Measurements from ENCODE around the gene SNPH.

The SNPH gene

DNA sequence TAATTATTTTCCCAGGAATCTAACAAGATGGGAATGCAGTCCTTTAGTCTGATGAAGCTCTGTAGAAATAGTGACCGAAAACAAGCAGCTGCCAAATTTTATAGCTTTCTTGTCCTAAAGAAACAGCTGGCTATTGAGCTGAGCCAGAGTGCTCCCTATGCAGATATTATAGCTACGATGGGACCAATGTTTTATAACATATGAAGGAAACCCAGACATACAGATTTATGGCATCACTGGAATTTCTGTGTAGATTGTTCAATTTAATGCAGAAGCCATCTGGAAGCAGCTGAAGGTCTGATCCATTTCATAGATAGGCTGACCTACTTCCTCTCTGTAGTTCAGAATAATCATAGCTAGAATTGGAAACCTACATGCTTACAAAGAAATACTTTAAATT, 11.8 kb upstream of the SNPH start:
- no peaks in the 10 kb centered on the region for H3K9me2 ChIP-seq (replicated peaks; ENCODE audit: low read depth, low read length)
- H3K9ac ChIP-seq (ENCODE audit: low read depth, low read length, poor library complexity, severe bottlenecking), result no peak overlapping the region
- H3K79me2 ChIP-seq (ENCODE audit: insufficient read depth, low read length), result no peaks in the 10 kb centered on the region
- TF ChIP-seq, protein P1, sequence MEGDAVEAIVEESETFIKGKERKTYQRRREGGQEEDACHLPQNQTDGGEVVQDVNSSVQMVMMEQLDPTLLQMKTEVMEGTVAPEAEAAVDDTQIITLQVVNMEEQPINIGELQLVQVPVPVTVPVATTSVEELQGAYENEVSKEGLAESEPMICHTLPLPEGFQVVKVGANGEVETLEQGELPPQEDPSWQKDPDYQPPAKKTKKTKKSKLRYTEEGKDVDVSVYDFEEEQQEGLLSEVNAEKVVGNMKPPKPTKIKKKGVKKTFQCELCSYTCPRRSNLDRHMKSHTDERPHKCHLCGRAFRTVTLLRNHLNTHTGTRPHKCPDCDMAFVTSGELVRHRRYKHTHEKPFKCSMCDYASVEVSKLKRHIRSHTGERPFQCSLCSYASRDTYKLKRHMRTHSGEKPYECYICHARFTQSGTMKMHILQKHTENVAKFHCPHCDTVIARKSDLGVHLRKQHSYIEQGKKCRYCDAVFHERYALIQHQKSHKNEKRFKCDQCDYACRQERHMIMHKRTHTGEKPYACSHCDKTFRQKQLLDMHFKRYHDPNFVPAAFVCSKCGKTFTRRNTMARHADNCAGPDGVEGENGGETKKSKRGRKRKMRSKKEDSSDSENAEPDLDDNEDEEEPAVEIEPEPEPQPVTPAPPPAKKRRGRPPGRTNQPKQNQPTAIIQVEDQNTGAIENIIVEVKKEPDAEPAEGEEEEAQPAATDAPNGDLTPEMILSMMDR (conservative IDR thresholded peaks at IDR 0.05; ENCODE audit: low read length), result no peak
- no peak for TF ChIP-seq EZH2phosphoT487 (IDR thresholded peaks at IDR 0.05; ENCODE audit: borderline replicate concordance)
- H3K9me3 ChIP-seq (ENCODE audit: insufficient read depth, low read depth, low read length), result no peaks in the 10 kb centered on the region
- H3K4me1 ChIP-seq (ENCODE audit: insufficient read depth, low read length, poor library complexity, severe bottlenecking), result no peaks in the 10 kb centered on the region
- H4K20me1 ChIP-seq (ENCODE audit: insufficient read depth, low read length, poor library complexity, severe bottlenecking), result no peaks in the 10 kb centered on the region
- no peak overlapping the region for H3K4me3 ChIP-seq (ENCODE audit: low read length, poor library complexity, severe bottlenecking)
- peaks cover 6% of the 10 kb centered on the region for H3K27me3 ChIP-seq (ENCODE audit: insufficient read depth, low read length, poor library complexity, severe bottlenecking)
- no peaks in the 10 kb centered on the region for H3F3A ChIP-seq (ENCODE audit: low read depth)
- no peak overlapping the region for H2AFZ ChIP-seq (ENCODE audit: low read length)
- no peak overlapping the region for H3K4me2 ChIP-seq (ENCODE audit: low read depth, low read length, poor library complexity, severe bottlenecking)
- no peaks in the 10 kb centered on the region for H3K36me3 ChIP-seq (ENCODE audit: insufficient read depth, low read length)

DNA sequence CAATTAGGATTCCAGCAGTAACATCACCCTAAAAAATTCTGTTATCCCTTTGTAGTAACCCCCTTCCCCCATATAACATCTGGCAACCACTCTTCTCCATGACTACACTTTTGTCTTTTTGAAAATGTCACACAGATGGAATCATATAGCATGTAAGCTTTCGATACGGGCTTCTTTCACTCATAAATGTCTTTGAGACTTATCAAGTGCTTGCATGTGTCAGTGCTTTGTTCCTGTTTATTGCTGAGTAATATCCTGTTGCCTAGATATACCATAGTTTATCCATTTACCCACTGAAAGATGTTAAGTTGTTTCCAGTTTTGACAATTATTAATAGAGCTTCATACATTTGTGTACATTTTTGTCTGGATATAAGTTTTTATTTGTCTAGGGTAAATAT, 10.4 kb upstream of the SNPH start:
- H3K27me3 ChIP-seq (ENCODE audit: insufficient read depth, low read length, poor library complexity, severe bottlenecking), result peaks cover 6% of the 10 kb centered on the region
- no peaks in the 10 kb centered on the region for H3K36me3 ChIP-seq (ENCODE audit: insufficient read depth, low read length)
- no peak overlapping the region for H2AFZ ChIP-seq (ENCODE audit: low read length)
- H3K4me2 ChIP-seq (ENCODE audit: low read depth, low read length, poor library complexity, severe bottlenecking), result no peak overlapping the region
- no peak overlapping the region for H3K9ac ChIP-seq (ENCODE audit: low read depth, low read length, poor library complexity, severe bottlenecking)
- H3K9me3 ChIP-seq (ENCODE audit: insufficient read depth, low read depth, low read length), result no peaks in the 10 kb centered on the region
- H4K20me1 ChIP-seq (ENCODE audit: insufficient read depth, low read length, poor library complexity, severe bottlenecking), result no peaks in the 10 kb centered on the region
- H3K4me1 ChIP-seq (ENCODE audit: insufficient read depth, low read length, poor library complexity, severe bottlenecking), result no peaks in the 10 kb centered on the region
- H3K4me3 ChIP-seq (ENCODE audit: low read length, poor library complexity, severe bottlenecking), result no peak overlapping the region
- TF ChIP-seq EZH2phosphoT487 (IDR thresholded peaks at IDR 0.05; ENCODE audit: borderline replicate concordance), result no peak
- TF ChIP-seq, protein P1 (conservative IDR thresholded peaks at IDR 0.05; ENCODE audit: low read length), result no peak
- H3K9me2 ChIP-seq (replicated peaks; ENCODE audit: low read depth, low read length), result no peaks in the 10 kb centered on the region
- H3K79me2 ChIP-seq (ENCODE audit: insufficient read depth, low read length), result no peaks in the 10 kb centered on the region
- H3F3A ChIP-seq (ENCODE audit: low read depth), result no peaks in the 10 kb centered on the region

DNA sequence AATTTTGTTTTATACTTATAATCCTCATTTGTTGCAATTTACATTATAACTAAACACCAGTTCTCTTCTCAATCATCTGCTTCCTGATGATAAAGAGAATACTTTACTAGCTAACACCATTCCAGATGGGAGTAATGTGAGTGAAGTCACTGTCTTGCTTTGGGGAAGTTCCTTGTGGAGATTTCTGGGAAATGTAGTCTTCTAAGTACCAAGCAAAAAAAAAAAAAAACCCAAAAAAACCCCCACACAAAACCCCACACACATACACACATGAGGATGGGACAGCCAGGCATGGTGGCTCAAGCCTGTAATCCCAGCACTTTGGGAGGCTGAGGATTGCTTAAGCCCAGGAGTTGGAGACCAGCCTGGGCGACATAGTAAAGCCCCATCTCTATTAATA, 2.2 kb upstream of the SNPH start:
- H3K79me2 ChIP-seq (ENCODE audit: insufficient read depth, low read length), result no peaks in the 10 kb centered on the region

More for the DNA sequence above, 2.2 kb upstream of the SNPH start:
- no peaks in the 10 kb centered on the region for H4K20me1 ChIP-seq (ENCODE audit: insufficient read depth, low read length, poor library complexity, severe bottlenecking)
- no peaks in the 10 kb centered on the region for H3K9me2 ChIP-seq (replicated peaks; ENCODE audit: low read depth, low read length)
- TF ChIP-seq, protein P1 (conservative IDR thresholded peaks at IDR 0.05; ENCODE audit: low read length), result no peak
- no peak for TF ChIP-seq EZH2phosphoT487 (IDR thresholded peaks at IDR 0.05; ENCODE audit: borderline replicate concordance)
- H3F3A ChIP-seq (ENCODE audit: low read depth), result no peaks in the 10 kb centered on the region
- H3K36me3 ChIP-seq (ENCODE audit: insufficient read depth, low read length), result no peaks in the 10 kb centered on the region
- H3K9me3 ChIP-seq (ENCODE audit: insufficient read depth, low read depth, low read length), result 0 out of 2 replicates have a peak, but pooled peaks cover 7% of the 10 kb centered on the region
- H3K4me1 ChIP-seq (ENCODE audit: insufficient read depth, low read length, poor library complexity, severe bottlenecking), result peaks cover 13% of the 10 kb centered on the region
- no peak overlapping the region; the same call in 1 of the 2 replicates for H2AFZ ChIP-seq (ENCODE audit: low read length)
- no peak overlapping the region for H3K4me2 ChIP-seq (ENCODE audit: low read depth, low read length, poor library complexity, severe bottlenecking)
- H3K9ac ChIP-seq (ENCODE audit: low read depth, low read length, poor library complexity, severe bottlenecking), result no peak overlapping the region
- no peaks in the 10 kb centered on the region for H3K27me3 ChIP-seq (ENCODE audit: insufficient read depth, low read length, poor library complexity, severe bottlenecking)
- no peak overlapping the region for H3K4me3 ChIP-seq (ENCODE audit: low read length, poor library complexity, severe bottlenecking)
